GM21737 (cell line): ENCODE results near the gene KCNJ10.
"Not testable (repeated sequence)": the region's sequence is repeated elsewhere in the genome, so short reads cannot be mapped to it uniquely, and the experiment has no call there.

Experiments used
- ATAC-seq: cut with Tn5 transposase; IDR thresholded peaks from one replicate; pipeline ENCODE4 v1.9.1; 2021; ENCODE audit warnings: mild to moderate bottlenecking, moderate library complexity; ENCODE audit not compliant: unreplicated experiment

Gene KCNJ10

GRCh38 chr1:160062230-160062532 lies 7.8 kb downstream of the KCNJ10 start:
- ATAC-seq, result no peak

- ATAC-seq, result no peak
Observed at GRCh38 chr1:160061369-160062229, 8.4 kb downstream of the KCNJ10 start.

GRCh38 chr1:160058087-160058486 lies 11.9 kb downstream of the KCNJ10 start:
- ATAC-seq, result no peak

GRCh38 chr1:160056648-160057169 lies 13.3 kb downstream of the KCNJ10 start:
- no peak for ATAC-seq

GRCh38 chr1:160053548-160054365 lies 16.2 kb downstream of the KCNJ10 start:
- no peak for ATAC-seq

- no peak for ATAC-seq
Observed at GRCh38 chr1:160052936-160053335, 17.0 kb downstream of the KCNJ10 start.

GRCh38 chr1:160050619-160051018 lies 19.3 kb downstream of the KCNJ10 start:
- ATAC-seq, result no peak

- not testable (repeated sequence) for ATAC-seq
Observed at GRCh38 chr1:160050182-160050581, 19.8 kb downstream of the KCNJ10 start.

GRCh38 chr1:160049101-160049500 lies 20.9 kb downstream of the KCNJ10 start:
- no peak for ATAC-seq

GRCh38 chr1:160048335-160048734 lies 21.6 kb downstream of the KCNJ10 start:
- ATAC-seq, result no peak

GRCh38 chr1:160047111-160047991 lies 22.6 kb downstream of the KCNJ10 start:
- no peak for ATAC-seq

GRCh38 chr1:160046494-160047110 lies 23.4 kb downstream of the KCNJ10 start:
- ATAC-seq, result no peak

- no peak for ATAC-seq
Observed at GRCh38 chr1:160045653-160046052, 24.3 kb downstream of the KCNJ10 start.

GRCh38 chr1:160043543-160043942 lies 26.4 kb downstream of the KCNJ10 start:
- no peak for ATAC-seq

- no peak for ATAC-seq
Observed at GRCh38 chr1:160040476-160040875, 29.5 kb downstream of the KCNJ10 start.

GRCh38 chr1:160032165-160032820 lies 37.7 kb downstream of the KCNJ10 start:
- no peak for ATAC-seq

- ATAC-seq, result peak; percentile 92
Observed at GRCh38 chr1:160031365-160032164, 38.4 kb downstream of the KCNJ10 start, which contains the start of gene PIGM. Gene PIGM, minus strand, starts transcription at chr1:160031990. Its CDS starts 251 bp downstream, at chr1:160031739.

- ATAC-seq, result no peak
Observed at GRCh38 chr1:160030657-160031364, 39.1 kb downstream of the KCNJ10 start.
